PC-3 (cell line): ENCODE data around the gene ACTRT3.

Experiments
- EZH2 ChIP-seq: fragments of 300-600 bp; sonication (generic); IDR thresholded peaks from one replicate; pipeline ENCODE4 v1.6.1; 2017; ENCODE audit warnings: antibody characterized with exemption, mild to moderate bottlenecking, low read length; ENCODE audit not compliant: unreplicated experiment
- EZH2phosphoT487 ChIP-seq: fragments of 300-600 bp; sonication (generic); IDR thresholded peaks from 2 replicates; pipeline ENCODE4 v1.6.1; 2018; ENCODE audit warnings: mild to moderate bottlenecking, antibody characterized with exemption, low read length, borderline replicate concordance
- TF ChIP-seq, protein P1 (sequence below): fragments of 300-600 bp; sonication (generic); conservative IDR thresholded peaks from 2 replicates; pipeline ENCODE4 v1.5.1; 2017; ENCODE audit warnings: antibody characterized with exemption, low read depth, mild to moderate bottlenecking, low read length

DNA sequence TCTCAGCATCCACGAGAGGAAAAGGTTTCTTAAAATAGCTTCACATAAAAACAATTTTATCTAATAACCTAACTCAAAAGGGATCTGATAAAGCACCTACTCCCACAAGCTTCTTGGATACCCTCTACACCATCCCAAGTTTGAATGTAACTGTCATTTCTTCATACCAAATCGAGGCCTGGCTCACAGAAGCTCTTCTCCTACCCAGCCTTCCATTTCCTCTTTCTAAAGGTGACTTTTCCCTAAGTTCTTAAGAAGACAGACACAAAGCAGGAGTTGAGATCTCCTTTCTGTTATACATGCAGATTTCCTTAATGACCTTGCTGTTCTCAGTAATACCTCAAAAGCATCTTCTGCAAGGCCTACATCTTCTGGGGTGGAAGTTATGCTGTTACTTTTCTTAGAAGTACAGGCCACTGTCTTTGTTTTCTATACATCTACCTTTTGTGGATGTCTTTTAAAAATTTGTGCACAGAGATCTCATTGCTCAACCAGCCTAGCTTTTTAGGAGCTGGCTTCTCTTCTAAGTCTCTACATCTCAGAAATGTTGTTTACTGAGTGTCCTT, 40.0 kb upstream of the ACTRT3 start:
- TF ChIP-seq, protein P1, sequence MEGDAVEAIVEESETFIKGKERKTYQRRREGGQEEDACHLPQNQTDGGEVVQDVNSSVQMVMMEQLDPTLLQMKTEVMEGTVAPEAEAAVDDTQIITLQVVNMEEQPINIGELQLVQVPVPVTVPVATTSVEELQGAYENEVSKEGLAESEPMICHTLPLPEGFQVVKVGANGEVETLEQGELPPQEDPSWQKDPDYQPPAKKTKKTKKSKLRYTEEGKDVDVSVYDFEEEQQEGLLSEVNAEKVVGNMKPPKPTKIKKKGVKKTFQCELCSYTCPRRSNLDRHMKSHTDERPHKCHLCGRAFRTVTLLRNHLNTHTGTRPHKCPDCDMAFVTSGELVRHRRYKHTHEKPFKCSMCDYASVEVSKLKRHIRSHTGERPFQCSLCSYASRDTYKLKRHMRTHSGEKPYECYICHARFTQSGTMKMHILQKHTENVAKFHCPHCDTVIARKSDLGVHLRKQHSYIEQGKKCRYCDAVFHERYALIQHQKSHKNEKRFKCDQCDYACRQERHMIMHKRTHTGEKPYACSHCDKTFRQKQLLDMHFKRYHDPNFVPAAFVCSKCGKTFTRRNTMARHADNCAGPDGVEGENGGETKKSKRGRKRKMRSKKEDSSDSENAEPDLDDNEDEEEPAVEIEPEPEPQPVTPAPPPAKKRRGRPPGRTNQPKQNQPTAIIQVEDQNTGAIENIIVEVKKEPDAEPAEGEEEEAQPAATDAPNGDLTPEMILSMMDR: no peak
- no peak for TF ChIP-seq EZH2phosphoT487
- no peak for TF ChIP-seq EZH2
